ENCODE data around the gene STK24.

- no peak for TF ChIP-seq CTCF (IDR thresholded peaks at IDR 0.05)
- no peak for TF ChIP-seq POLR2AphosphoS5 (IDR thresholded peaks at IDR 0.05)
Measured at GRCh38 chr13:98468361-98468760, 108.5 kb downstream of the STK24 start.

All from breast epithelium (tissue), 3 donors.